ENCODE results near the gene LDLRAD3.

LDLRAD3 gene

DNA sequence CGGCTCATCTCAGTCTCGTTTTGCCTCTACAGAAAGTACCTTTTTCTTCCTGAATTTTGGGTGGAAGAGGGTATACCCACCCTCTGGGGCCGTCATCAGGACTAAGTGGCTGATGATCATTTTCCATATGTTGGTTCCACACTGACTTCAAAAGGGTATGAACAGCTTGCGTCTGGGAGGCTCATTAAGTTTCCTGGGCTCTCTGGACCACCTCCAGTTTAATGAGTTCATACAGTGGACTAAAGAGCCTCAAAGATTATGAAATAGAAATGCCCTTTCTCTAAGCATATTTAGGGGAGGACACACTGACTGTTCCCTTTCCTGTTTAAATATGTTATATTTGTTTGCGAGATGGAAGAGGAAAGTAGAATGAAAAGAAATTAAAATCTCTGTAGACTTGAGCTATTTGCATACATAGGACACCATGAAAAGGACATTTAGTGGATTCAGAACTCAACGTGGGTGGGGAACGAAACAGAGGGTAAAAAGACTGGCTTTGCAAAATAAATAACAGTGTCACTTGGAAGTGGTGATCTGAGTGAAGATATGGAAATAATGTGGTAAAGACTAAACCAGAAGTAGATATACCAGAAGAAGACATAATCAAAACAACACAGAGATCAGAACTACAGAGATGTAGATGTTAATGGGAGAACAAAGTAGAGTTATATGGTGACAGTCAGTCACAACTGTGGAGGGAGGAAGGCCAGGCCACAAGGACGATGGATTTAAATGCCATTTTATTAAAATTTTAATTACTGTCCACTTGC is 18.7 kb downstream of the LDLRAD3 start:
- no peak for DNase-seq (ENCODE audit: low read depth)

DNA sequence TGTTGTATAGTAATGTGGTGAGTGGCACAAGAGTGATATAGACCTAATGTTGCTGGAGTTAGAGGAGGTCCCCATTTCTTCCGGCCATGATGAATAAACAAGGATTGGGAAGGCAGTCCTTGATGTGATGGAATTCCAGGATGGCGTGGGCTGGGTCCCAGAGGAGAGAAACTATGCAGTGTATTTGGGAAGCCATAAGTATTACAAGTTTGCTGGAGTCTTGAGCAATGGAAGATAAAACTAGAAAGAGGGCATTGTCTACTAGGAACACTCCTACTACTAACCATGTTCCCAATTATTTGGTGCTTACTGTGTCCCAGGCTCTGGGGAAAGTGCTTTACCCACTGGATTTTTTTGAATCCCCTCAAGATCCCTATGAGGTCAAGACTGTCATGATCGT is 20.0 kb downstream of the LDLRAD3 start:
- no peak for DNase-seq (ENCODE audit: low read depth)

DNA sequence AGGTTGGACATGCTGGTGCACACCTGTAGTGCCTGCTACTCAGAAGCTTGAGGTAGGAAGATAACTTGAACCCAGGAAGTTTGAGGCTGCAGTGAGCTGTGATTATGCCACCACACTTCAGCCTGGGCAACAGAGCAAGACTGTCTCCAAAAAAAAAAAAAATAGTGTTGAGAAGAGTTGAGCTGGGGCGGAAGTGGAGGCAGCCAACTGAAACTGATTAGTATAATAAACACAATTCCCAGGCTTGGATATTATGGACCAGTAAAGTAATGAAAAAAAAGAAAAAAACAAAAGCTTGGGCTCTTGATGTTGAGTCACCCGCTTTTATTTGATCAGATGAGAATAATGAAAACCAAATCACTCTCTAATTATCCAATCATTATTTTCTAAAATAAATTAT is 21.0 kb downstream of the LDLRAD3 start:
- no peak for DNase-seq (ENCODE audit: low read depth)

DNA sequence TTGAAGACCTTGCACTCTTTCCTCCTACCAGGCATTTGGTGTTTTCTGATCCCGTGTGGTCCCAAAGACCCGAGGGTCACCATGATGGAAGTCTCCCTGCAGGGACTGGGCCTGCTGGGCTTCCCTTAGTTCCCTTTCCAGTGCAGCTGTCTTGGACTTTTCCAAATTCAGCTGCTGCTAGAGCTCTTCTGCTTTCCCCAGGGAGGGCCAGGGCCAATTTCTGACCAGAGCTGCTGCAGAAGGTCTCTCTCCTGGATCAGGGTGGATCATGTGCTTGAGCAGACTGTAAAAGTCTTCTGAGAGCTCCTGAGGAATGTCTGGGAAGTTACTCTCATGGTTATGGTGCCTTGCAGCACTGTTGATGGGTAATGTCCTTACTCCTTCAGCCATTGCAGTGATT is 23.2 kb downstream of the LDLRAD3 start:
- DNase-seq (ENCODE audit: low read depth) = no peak

DNA sequence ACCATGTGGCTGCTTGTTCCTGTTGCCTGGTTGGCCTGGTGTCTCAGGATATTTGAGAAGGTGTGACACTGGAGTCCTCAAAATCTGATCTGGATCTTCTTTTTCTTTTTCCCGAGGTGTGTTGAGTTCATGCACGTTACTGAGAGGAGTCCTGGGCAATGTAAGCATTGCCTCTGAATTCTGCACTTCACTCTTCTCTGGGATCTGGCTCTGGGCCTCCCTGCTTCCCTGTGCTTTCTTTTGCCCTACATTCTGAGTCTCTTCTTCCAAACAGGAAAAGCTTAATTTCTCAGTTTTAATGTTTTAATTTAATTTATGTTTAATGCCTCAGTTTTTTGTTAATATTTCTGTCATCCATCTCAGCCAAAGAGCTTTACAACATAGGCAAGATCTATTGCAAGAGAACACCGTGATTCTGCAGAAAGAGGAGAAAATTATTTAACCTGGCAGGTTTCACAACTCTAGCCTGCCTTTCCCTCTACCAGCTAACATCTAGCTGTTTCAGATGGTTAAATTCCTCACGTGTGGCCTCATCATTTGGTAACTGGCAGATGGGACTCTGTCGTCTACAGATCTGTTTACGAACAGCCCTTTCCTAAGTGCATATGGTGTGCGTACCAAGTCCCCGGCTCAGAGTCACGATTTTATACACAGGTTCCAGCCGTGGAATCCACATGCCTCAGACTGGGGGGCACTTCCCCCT is 24.7 kb downstream of the LDLRAD3 start:
- no peak for DNase-seq (ENCODE audit: low read depth)

DNA sequence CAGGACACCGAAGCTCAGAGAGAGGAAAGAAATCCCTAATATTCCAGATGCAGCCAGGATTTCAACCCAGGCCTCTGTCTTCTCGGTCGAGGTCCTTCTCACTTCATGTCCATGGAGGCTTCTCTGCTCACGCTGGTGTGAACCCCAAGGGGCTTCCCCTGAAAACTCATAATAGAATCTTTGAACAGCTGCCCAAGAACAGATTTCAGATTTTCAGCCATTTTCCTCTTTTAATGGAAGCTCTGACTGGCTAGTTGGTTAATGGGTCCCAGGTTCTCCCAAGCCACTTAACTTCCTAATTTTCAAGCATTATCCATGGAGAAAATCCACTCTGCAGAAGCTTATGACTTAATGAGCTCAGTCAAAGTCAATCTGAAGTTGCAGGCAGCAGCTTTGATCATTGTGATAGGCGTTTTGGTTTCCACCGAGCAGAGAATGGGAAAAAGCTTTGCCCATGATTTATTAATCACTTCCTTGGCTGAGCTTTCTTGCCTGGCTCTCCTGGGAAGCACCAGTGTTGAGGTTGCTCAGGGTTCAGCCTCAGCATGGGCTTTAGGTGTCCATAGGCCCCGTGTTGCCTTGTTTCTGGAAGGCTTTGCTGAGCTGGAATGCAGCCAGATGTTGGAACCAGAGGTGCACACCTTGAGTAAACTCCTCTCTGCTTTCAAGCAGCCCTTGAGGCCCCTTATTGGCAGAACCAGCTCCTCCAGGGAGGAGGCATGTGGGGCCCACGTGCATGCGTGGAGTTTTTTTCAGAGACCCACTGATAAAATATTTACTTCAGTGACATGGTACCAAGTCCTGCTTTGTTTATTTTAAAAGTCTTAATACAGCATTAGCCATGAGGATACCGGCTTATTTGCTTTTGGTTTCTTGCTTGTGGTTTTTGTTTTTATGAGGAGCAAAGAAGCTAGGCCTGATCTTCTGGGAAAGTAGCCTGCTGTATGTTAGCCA is 25.5 kb downstream of the LDLRAD3 start:
- DNase-seq (ENCODE audit: low read depth) = no peak

DNA sequence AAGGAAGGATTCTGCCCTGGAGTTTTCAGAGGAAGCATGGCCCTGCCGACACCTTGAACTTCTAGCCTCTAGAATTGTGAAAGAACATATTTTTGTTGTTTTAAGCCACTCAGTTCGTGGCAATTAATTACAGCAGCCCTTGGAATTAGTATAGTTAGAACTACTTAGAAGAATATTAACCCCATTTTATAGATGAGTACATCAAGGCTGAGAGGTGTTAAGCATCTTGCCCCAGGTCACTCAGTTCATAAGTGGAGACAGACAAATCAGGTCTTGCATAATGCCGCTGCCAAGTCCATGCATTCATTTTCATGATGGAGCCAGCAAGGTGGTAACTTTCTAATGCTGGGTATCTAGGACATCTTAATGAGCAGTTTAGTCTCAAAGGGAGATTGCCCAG is 26.6 kb downstream of the LDLRAD3 start:
- no peak for DNase-seq (ENCODE audit: low read depth)

DNA sequence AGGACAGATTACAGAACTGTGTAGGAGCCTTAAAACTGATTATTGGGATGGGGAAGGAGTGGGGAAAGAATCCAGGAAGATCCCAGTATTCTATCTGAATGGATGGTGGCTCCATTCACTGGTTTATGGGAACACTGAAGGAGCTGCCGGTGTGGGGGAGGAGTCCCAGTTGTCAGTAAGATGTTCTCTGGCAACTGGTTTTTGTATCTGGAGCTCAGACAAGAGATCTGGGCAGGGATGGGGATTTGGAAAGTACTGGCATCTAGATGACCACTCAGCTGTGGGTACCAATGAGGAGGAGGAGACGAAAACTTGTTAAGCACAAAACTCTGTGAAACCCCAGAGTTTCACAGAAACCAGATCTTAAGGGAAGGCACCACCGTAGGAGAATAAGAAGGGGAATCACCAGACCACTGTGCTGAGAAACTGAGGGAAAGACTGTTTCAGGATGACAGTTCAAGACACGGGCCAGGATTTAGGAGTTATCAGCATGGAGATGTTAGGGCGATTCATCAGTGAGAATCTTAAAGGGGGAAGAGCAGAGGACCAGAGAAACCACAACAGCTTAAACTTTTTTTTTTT is 28.1 kb downstream of the LDLRAD3 start:
- no peak for DNase-seq (ENCODE audit: low read depth)

DNA sequence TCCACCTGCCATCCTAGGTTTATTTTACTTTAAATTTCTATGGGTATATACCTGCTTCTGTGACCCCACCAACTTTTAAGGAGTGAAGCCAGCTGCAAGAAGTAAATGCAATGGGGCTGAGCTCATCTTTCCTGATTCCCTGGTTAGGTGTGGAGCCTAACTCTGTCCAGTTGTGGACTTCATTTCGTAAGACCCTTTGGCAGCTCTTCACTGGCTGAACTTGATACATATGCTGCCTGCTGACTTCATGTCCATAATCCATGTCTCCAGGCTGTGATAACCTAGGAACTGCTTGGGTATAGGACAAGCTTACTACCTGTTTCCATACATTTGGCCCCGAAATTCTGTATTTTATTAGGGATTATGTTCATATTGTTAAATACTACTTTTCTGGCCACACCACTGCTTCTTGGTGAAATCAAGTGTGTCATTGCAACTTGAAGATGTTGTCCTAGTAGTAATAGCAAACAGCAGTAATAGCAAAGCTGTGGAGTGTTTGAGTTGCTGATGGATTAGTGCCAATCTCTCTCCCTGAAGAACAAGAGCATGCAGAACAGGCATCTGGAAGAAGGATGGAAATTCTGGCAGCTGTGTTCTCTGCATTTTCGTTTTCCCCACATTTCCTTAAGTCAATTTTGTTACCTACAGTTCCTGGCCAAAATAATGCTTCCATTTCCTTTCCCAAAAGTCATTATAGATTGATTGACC is 31.2 kb downstream of the LDLRAD3 start:
- DNase-seq (ENCODE audit: low read depth) = no peak

DNA sequence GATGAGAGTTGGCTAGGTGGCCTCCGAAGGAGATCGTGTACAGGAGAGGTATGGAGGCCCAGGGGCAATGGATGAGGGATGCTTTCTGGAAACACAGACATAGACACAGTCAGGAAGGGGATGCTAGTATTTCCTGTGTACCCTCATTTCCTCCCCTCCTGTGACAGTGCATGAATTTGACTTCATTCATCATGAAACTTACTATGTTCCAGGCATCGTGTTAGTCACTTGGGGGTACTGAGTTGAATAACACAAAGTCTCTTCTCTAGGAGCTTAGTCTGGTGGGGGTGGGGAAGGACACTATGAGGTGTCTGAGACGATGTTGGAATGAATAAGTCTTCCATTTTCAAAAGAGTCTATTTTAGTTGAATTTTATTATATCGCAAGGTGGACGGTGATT is 32.6 kb downstream of the LDLRAD3 start:
- DNase-seq (ENCODE audit: low read depth) = no peak

DNA sequence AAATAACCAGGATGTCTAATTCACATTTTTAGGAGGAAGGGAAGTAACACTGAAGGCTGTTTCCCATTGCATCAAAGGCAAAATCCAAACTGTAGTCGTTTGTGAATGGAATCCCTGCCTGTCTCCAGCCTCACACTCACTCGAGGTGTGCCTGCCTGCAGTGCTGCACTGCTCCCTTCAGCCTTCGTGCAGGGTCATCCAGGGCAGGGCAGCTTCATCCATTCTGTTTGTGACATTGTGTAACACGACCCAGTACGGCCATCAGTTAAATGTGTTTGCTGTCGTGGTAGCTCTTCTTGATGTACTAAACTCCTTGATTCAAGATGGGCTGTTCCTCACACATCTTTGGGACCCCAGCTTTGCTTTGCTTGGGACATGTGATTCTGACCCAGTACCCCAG is 34.3 kb downstream of the LDLRAD3 start:
- no peak for DNase-seq (ENCODE audit: low read depth)

DNA sequence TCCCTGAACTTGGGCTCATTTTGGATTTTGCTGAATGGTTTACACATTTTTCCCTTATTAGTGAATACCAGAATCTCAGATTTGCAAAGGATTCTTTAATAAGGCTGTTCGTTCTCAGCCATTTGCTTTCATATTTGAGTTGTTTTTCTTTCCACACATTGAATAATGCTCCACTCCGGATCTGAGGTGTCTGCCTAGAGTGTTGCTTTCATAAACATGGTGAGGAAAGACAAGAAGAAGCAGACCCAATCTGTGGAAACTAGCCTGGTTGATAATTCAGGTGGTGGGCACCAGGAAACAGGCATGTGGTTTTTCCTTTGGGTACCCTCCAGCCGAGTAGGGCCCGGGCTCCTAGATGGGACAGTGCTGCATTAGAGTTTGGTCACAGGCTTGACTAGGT is 35.0 kb downstream of the LDLRAD3 start:
- DNase-seq (ENCODE audit: low read depth) = no peak

DNA sequence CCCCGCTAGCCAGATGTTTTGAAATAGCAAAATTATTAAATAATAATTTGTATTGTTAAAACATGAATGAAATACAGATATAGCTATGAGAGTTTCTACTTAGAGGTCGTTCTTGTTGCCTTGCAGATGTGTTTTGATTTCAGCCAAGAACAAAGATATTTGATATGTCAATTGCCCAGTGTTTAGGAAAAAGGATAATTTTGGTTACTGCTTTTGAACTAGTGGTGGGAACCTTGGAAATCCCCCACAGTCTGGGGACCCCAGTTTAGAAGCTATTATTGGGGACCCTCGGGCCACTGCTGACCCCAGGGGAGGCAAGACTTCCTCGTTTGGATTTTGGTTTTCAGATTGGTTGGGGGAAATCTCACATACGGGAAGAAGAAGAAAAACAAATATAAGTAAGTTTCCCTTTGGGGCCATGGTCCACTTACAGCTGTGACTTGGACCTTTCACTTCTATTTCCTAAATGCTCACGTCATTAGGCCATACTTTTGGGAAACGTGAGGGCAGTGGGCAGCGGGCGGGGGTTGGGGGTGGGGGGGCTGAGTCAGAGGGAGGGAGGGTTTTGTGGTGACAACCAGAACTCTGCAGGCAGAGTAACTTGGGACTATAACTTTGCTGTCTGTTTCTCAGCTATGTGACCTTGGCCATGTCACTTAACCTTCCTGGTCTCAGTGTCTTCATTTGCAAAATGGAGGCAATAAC is 37.0 kb downstream of the LDLRAD3 start:
- no peak for DNase-seq (ENCODE audit: low read depth)

DNA sequence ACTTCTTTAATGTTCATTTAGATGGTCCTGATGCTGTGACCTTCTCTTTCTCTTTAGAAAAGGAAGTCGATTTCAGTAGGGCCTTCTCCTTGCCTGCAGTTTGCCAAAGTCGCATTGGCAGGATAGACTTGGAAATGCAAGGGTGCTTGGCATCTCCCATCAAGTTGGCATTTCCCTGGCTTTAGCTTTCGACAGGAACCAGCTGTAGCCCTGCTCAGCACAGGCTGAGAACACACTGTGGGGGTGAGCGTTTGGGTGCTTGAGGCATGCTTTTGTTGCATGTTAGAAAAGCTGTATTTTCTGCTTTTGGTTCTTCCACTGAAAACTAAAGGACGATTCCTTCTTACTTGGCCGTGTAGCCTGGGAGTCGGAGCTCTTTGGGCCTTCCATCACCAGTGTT is 37.7 kb downstream of the LDLRAD3 start:
- no peak for DNase-seq (ENCODE audit: low read depth)

DNA sequence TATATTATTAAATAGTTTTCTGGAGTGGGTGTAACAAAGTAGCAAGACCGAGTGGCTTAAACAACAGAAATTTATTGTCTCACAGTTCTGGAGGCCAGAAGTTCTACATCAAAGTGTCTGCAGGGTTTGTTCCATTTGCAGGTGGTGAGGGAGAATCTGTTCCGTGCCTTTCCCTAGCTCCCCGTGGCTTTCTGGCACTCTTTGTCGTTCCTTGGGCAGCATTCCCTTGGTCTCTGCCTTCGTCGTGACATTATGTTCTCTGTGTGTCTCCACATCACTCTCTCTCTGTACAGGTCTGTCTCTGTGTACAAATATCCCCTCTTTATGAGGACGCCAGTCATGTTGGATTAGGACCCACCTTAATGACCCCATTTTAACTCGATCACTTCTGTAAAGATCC is 38.2 kb downstream of the LDLRAD3 start:
- DNase-seq (ENCODE audit: low read depth) = no peak

DNA sequence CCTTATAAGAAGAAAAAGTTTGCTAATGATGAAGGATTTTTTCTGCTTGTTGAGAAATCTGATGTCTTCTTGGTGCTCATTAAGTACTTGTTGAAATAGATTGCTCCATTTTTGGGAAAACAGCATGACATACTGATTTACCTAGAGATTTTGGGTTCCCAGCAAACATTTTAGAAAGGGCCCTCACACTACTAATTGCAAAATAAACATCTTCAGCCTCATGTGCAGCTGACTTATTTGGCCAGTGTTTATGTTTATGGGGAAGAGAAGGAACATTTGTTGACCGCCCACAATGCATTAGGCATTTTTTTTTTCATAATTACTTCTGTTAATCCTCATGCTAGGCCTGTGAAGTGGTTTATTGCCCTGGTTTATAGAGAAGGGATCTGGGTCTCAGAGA is 40.1 kb downstream of the LDLRAD3 start:
- DNase-seq (ENCODE audit: low read depth) = no peak

DNA sequence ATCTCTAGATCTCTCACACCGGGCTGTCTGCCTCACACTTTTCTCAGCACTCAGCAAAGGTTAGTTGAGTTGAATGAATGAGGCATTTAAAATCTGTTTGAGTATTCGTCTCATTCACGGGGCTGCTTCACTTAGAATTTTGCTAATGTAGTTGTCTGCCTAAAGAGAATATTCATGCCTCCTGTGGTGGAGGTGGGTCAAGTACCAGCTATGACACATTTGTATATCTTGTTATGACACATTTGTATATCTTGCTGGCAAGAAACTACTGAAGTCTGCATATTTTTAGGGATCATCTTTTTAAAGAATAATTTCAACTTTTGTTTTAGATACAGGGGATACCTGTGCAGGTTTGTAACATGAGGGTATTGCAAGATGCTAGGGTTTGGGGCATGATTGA is 43.1 kb downstream of the LDLRAD3 start:
- no peak for DNase-seq (ENCODE audit: low read depth)

DNA sequence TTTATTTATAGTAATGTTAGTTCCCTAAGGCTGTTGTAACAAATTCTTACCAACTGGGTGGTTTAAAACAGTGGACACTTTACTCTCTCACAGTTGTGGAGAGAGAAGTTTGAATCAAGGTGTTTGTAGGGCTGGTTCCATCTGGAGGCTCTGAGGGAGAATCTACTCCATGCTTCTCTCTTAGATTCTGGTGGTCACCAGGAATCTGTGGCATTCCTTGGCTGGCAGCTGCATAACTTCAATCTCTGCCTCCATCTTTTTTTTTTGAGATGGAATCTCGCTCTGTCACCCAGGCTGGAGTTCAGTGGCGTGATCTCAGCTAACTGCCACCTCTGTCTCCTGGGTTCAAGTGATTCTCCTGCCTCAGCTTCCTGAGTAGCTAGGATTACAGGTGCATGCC is 46.3 kb downstream of the LDLRAD3 start:
- no peak for DNase-seq (ENCODE audit: low read depth)

DNA sequence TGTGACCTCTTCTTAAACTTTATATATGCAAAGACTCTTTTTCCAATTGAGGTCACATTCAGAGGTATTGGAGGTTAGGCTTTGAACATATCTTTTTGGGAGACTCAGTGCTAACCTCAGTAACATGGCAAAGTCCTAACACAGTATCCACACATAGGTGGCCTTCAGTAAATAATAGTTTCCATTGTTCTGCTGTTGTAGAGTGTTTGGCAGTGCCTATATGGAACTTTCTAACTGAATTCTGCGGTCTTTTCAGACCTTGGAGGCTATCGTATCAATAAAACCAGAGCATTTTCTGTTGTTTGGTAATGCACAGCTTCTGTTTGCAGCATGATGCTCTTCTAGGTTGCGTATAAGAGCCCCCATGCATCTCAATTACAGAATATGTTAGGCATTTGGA is 47.0 kb downstream of the LDLRAD3 start:
- DNase-seq (ENCODE audit: low read depth) = no peak

DNA sequence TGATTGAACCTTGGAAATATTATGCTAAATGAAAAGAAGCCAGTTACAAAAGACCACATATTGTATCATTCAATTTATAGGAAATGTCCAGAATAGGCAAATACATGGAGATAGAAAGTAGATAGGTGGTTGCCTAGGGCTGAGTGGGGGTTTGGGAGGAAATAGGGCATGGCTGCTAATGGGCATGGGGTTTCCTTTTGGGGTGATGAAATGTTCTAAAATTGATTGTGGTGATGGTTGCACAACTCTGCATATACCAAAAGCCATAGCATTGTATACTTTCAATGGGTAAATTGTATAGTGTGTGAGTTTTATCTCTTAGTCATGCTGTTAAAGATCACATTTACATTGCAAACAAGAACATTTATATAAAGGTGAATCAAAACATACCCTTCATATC is 48.7 kb downstream of the LDLRAD3 start:
- DNase-seq (ENCODE audit: low read depth) = no peak

DNA sequence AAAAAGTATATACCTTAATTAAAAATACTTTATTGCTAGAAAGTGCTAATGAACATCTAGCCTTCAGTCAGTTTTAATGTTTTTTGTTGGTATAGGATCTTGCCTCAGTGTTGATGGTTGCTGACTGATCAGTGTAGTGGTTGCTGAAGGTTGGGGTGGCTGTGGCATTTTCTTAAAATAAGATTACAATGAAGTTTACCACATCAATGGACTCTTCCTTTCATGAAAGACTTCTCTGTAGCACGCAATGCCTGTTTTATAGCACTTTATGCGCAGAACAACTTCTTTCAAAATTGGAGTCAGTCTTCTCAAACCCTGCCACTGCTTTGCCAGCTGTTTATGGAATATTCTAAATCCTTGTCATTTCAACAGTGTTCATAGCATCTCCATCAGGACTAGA is 50.6 kb downstream of the LDLRAD3 start:
- no peak for DNase-seq (ENCODE audit: low read depth)

Data from stimulated activated CD8-positive, alpha-beta memory T cell treated with anti-CD3 and anti-CD28 coated beads, Interleukin-7, amount 100 ng/mL, for 24 hours (primary cell).